Panc1 (cell line): ENCODE measurements around the gene ACOX3.

Experiments
- POLR2AphosphoS5 ChIP-seq: IDR thresholded peaks from 2 replicates; pipeline ENCODE4 v1.6.1; 2012; ENCODE audit warnings: mild to moderate bottlenecking, low read depth, low read length, moderate library complexity
- SIN3A ChIP-seq: IDR thresholded peaks from 2 replicates; pipeline ENCODE4 v1.6.1; 2012; ENCODE audit warnings: low read depth, mild to moderate bottlenecking, low read length, moderate library complexity, borderline replicate concordance; ENCODE audit not compliant: insufficient read depth
- TCF7L2 ChIP-seq: IDR thresholded peaks from 2 replicates; pipeline ENCODE4 v1.6.1; 2011; ENCODE audit warnings: mild to moderate bottlenecking, low read depth, low read length, inconsistent platforms
- TF ChIP-seq, protein P1 (sequence below): fragments of 450-650 bp; IDR thresholded peaks from 2 replicates; pipeline ENCODE4 v1.5.1; 2017; ENCODE audit warnings: mild to moderate bottlenecking
- TF ChIP-seq, protein P2 (sequence below), 2 experiments: IDR thresholded peaks; 2 replicates each; pipeline ENCODE4 v1.6.1; 2011 to 2012; ENCODE audit warnings: low read depth in 2 of 2, control low read depth in 1 of 2, low read length in 1 of 2, mild to moderate bottlenecking in 1 of 2, moderate library complexity in 1 of 2; ENCODE audit not compliant: insufficient read depth in 1 of 2

DNA sequence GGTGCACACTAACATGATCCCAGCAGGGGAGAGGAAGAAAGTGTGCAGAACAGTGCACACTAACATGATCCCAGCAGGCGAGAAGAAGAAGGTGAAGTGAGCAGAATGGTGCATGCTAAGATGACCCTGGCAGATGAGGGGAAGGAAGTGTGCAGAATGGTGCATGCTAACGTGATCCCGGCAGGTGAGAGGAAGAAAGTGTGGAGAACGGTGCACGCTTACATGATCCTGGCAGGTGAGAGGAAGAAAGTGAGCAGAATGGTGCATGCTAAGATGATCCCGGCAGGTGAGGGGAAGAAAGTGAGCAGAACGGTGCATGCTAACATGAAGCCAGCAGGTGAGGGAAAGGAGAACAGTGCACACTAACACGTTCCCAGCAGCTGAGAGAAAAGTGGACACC lies 83.7 kb downstream of the ACOX3 start:
- TF ChIP-seq, protein P1, sequence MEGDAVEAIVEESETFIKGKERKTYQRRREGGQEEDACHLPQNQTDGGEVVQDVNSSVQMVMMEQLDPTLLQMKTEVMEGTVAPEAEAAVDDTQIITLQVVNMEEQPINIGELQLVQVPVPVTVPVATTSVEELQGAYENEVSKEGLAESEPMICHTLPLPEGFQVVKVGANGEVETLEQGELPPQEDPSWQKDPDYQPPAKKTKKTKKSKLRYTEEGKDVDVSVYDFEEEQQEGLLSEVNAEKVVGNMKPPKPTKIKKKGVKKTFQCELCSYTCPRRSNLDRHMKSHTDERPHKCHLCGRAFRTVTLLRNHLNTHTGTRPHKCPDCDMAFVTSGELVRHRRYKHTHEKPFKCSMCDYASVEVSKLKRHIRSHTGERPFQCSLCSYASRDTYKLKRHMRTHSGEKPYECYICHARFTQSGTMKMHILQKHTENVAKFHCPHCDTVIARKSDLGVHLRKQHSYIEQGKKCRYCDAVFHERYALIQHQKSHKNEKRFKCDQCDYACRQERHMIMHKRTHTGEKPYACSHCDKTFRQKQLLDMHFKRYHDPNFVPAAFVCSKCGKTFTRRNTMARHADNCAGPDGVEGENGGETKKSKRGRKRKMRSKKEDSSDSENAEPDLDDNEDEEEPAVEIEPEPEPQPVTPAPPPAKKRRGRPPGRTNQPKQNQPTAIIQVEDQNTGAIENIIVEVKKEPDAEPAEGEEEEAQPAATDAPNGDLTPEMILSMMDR, result no peak
- TF ChIP-seq POLR2AphosphoS5 (no peak), SIN3A (no peak), TCF7L2 (no peak)
- TF ChIP-seq, protein P2, sequence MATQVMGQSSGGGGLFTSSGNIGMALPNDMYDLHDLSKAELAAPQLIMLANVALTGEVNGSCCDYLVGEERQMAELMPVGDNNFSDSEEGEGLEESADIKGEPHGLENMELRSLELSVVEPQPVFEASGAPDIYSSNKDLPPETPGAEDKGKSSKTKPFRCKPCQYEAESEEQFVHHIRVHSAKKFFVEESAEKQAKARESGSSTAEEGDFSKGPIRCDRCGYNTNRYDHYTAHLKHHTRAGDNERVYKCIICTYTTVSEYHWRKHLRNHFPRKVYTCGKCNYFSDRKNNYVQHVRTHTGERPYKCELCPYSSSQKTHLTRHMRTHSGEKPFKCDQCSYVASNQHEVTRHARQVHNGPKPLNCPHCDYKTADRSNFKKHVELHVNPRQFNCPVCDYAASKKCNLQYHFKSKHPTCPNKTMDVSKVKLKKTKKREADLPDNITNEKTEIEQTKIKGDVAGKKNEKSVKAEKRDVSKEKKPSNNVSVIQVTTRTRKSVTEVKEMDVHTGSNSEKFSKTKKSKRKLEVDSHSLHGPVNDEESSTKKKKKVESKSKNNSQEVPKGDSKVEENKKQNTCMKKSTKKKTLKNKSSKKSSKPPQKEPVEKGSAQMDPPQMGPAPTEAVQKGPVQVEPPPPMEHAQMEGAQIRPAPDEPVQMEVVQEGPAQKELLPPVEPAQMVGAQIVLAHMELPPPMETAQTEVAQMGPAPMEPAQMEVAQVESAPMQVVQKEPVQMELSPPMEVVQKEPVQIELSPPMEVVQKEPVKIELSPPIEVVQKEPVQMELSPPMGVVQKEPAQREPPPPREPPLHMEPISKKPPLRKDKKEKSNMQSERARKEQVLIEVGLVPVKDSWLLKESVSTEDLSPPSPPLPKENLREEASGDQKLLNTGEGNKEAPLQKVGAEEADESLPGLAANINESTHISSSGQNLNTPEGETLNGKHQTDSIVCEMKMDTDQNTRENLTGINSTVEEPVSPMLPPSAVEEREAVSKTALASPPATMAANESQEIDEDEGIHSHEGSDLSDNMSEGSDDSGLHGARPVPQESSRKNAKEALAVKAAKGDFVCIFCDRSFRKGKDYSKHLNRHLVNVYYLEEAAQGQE (IDR thresholded peaks at IDR 0.05; ENCODE audit: insufficient read depth in 1 of 2, low read depth in 2 of 2, low read length in 1 of 2), result no peak
